ENCODE results near the gene C11orf24. TPM values are rescaled to one million over a fixed set of nuclear protein-coding genes. Genes with fewer than 3 reads are reported as not detected.

Gene C11orf24
- total and polyA plus RNA-seq, 5 donors from 2014 or later = 6.6 to 11.0 (median 9.1) TPM

DNA sequence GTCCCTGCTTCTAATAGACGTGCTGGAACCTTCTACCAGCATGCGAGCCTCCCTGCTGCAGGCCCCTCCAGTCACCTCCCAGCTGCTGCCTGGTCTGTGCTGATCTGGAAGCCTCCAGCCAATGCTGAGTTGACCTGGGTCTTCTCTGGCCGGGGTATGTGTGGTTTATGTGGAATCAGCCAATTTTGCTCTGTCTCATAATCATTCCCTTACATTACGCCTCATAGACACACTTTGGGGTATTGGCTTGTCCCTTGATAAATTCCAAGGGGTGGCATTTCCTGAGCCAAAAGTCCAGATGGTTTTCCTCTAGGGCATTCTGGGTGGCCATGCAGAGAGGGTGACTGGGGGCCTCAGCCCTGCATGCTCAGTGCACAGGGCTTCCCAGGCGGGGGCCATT lies 50.4 kb downstream of the C11orf24 start:
- H3K4me3 Mint-ChIP-seq = no peak overlapping the region
- ATAC-seq (ENCODE audit: low read depth in 2 of 2) = no peak
- no peaks in the 10 kb centered on the region for H3K4me1 Mint-ChIP-seq
- H3K9me3 ChIP-seq (ENCODE audit: control insufficient read depth in 2 of 2, low read length in 2 of 2) = no peaks in the 10 kb centered on the region
- H3K4me3 ChIP-seq (ENCODE audit: low read depth, low read length) = no peak overlapping the region
- H3K27me3 ChIP-seq (ENCODE audit: control insufficient read depth, insufficient read depth, low read length) = no peaks in the 10 kb centered on the region
- H3K27ac ChIP-seq (ENCODE audit: insufficient read depth, low read length, poor library complexity, severe bottlenecking) = no peak overlapping the region
- H3K36me3 Mint-ChIP-seq = no peaks in the 10 kb centered on the region
- H3K4me1 ChIP-seq (ENCODE audit: control insufficient read depth, insufficient read depth, low read length, poor library complexity, severe bottlenecking) = no peaks in the 10 kb centered on the region
- H3K9me3 Mint-ChIP-seq = peaks cover 0 to 4% (median 0%) of the 10 kb centered on the region in 7 donors
- DNase-seq = no peak
- peak overlapping the region in 1 of 3 donors; percentile 66 for H3K27ac Mint-ChIP-seq
- H3K27me3 Mint-ChIP-seq = peaks cover 21% of the 10 kb centered on the region
- no peaks in the 10 kb centered on the region for H3K36me3 ChIP-seq (ENCODE audit: control insufficient read depth, insufficient read depth, low read length)

- DNase-seq (no peak), ATAC-seq (ENCODE audit: low read depth in 2 of 2) (no peak)
- Histone ChIP-seq H3K27ac (ENCODE audit: insufficient read depth, low read length, poor library complexity, severe bottlenecking) (no peak overlapping the region), H3K36me3 (ENCODE audit: control insufficient read depth, insufficient read depth, low read length) (no peaks in the 10 kb centered on the region), H3K4me3 (ENCODE audit: low read depth, low read length) (no peak overlapping the region), H3K4me1 (ENCODE audit: control insufficient read depth, insufficient read depth, low read length, poor library complexity, severe bottlenecking) (peaks cover 24% of the 10 kb centered on the region), H3K27me3 (ENCODE audit: control insufficient read depth, insufficient read depth, low read length) (no peaks in the 10 kb centered on the region), H3K9me3 (ENCODE audit: control insufficient read depth in 2 of 2, low read length in 2 of 2) (no peaks in the 10 kb centered on the region)
- peaks cover 25% of the 10 kb centered on the region for H3K27me3 Mint-ChIP-seq
- peak overlapping the region in 1 of 4 donors; percentile 94 for H3K4me3 Mint-ChIP-seq
- peaks cover 0 to 3% (median 0%) of the 10 kb centered on the region in 7 donors for H3K9me3 Mint-ChIP-seq
- no peaks in the 10 kb centered on the region for H3K36me3 Mint-ChIP-seq
- H3K27ac Mint-ChIP-seq = no peak overlapping the region
- H3K4me1 Mint-ChIP-seq = peaks cover 7 to 24% (median 18%) of the 10 kb centered on the region in 4 donors
These were observed 55.4 kb downstream of the C11orf24 start for GRCh38 chr11:68216171-68216938.

- H3K4me3 Mint-ChIP-seq = peak overlapping the region; percentile 68 to 94 (median 86)
- ATAC-seq (ENCODE audit: low read depth in 2 of 2) (no peak), DNase-seq (no peak)
- no peaks in the 10 kb centered on the region for H3K27me3 ChIP-seq (ENCODE audit: control insufficient read depth, insufficient read depth, low read length)
- H3K4me3 ChIP-seq (ENCODE audit: low read depth, low read length) = no peak overlapping the region
- H3K36me3 Mint-ChIP-seq = no peaks in the 10 kb centered on the region
- peaks cover 0 to 3% (median 0%) of the 10 kb centered on the region in 7 donors for H3K9me3 Mint-ChIP-seq
- H3K4me1 Mint-ChIP-seq = peaks cover 8 to 31% (median 21%) of the 10 kb centered on the region in 4 donors
- H3K36me3 ChIP-seq (ENCODE audit: control insufficient read depth, insufficient read depth, low read length) = no peaks in the 10 kb centered on the region
- no peaks in the 10 kb centered on the region for H3K9me3 ChIP-seq (ENCODE audit: control insufficient read depth in 2 of 2, low read length in 2 of 2)
- H3K4me1 ChIP-seq (ENCODE audit: control insufficient read depth, insufficient read depth, low read length, poor library complexity, severe bottlenecking) = peaks cover 32% of the 10 kb centered on the region
- H3K27me3 Mint-ChIP-seq = peaks cover 25% of the 10 kb centered on the region
- no peak overlapping the region for H3K27ac ChIP-seq (ENCODE audit: insufficient read depth, low read length, poor library complexity, severe bottlenecking)
- H3K27ac Mint-ChIP-seq = peak overlapping the region in 2 of 3 donors; percentile 86 to 91
These were observed 56.1 kb downstream of the C11orf24 start for GRCh38 chr11:68215524-68216170.

- H3K27me3 ChIP-seq (ENCODE audit: control insufficient read depth, insufficient read depth, low read length) = no peaks in the 10 kb centered on the region
- H3K4me1 ChIP-seq (ENCODE audit: control insufficient read depth, insufficient read depth, low read length, poor library complexity, severe bottlenecking) = peaks cover 37% of the 10 kb centered on the region
- H3K9me3 Mint-ChIP-seq = peaks cover 0 to 3% (median 0%) of the 10 kb centered on the region in 7 donors
- no peak overlapping the region for H3K4me3 ChIP-seq (ENCODE audit: low read depth, low read length)
- H3K4me1 Mint-ChIP-seq = peaks cover 12 to 37% (median 27%) of the 10 kb centered on the region in 4 donors
- ATAC-seq (ENCODE audit: low read depth in 2 of 2) (no peak), DNase-seq (peak in 1 of 3 donors; percentile 38)
- no peaks in the 10 kb centered on the region for H3K9me3 ChIP-seq (ENCODE audit: control insufficient read depth in 2 of 2, low read length in 2 of 2)
- H3K36me3 Mint-ChIP-seq = no peaks in the 10 kb centered on the region
- peak overlapping the region; percentile 56 to 91 (median 86) for H3K27ac Mint-ChIP-seq
- H3K4me3 Mint-ChIP-seq = peak overlapping the region; percentile 83 to 94 (median 91)
- peaks cover 25% of the 10 kb centered on the region for H3K27me3 Mint-ChIP-seq
- no peaks in the 10 kb centered on the region for H3K36me3 ChIP-seq (ENCODE audit: control insufficient read depth, insufficient read depth, low read length)
- H3K27ac ChIP-seq (ENCODE audit: insufficient read depth, low read length, poor library complexity, severe bottlenecking) = no peak overlapping the region
These were observed 56.7 kb downstream of the C11orf24 start for GRCh38 chr11:68215087-68215445.

GRCh38 chr11:68214173-68215086 lies 57.3 kb downstream of the C11orf24 start:
- peak overlapping the region; percentile 83 to 94 (median 91) for H3K4me3 Mint-ChIP-seq
- H3K9me3 Mint-ChIP-seq = peaks cover 0 to 3% (median 0%) of the 10 kb centered on the region in 7 donors
- Histone ChIP-seq H3K36me3 (ENCODE audit: control insufficient read depth, insufficient read depth, low read length) (no peaks in the 10 kb centered on the region), H3K4me3 (ENCODE audit: low read depth, low read length) (no peak overlapping the region), H3K27ac (ENCODE audit: insufficient read depth, low read length, poor library complexity, severe bottlenecking) (peak overlapping the region; percentile 76), H3K4me1 (ENCODE audit: control insufficient read depth, insufficient read depth, low read length, poor library complexity, severe bottlenecking) (peaks cover 44% of the 10 kb centered on the region), H3K9me3 (ENCODE audit: control insufficient read depth in 2 of 2, low read length in 2 of 2) (no peaks in the 10 kb centered on the region), H3K27me3 (ENCODE audit: control insufficient read depth, insufficient read depth, low read length) (no peaks in the 10 kb centered on the region)
- no peaks in the 10 kb centered on the region for H3K36me3 Mint-ChIP-seq
- H3K27me3 Mint-ChIP-seq = peaks cover 25% of the 10 kb centered on the region
- DNase-seq (no peak), ATAC-seq (ENCODE audit: low read depth in 2 of 2) (peak; percentile 4 to 6)
- H3K4me1 Mint-ChIP-seq = peaks cover 12 to 43% (median 30%) of the 10 kb centered on the region in 4 donors
- peak overlapping the region in 2 of 3 donors; percentile 56 to 71 for H3K27ac Mint-ChIP-seq

DNA sequence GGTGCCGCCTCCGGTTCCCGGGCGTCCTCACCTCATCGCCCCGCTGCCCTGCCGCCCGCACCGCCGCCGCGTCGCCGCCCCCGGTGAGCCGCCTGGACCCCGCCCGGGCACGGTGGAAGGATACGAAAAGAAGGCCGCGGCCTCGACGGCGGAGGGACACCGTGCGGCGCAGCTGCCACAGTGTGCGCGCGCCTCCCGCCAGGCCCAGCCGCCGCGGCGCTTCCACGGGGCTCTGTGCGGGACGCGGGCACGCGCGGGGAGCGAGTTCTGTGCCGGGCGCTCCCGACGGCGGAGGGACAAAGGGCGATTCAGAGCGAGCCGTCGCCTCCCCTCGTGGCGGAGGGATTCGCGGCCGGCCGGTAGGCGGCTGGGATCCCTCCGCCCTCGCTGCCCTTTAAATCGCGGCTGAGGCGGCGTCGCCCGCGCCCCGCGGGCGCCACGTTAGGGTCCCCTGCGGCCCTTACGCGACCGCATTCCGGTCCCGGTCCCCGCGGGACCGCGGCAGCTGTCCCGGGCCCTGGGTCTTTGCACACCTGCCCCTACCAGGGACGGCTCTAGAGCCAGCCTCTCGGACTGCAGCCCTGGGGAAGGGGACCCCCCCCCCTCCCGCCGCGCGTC lies 58.1 kb downstream of the C11orf24 start:
- H3K4me1 Mint-ChIP-seq = peaks cover 17 to 50% (median 37%) of the 10 kb centered on the region in 4 donors
- DNase-seq (peak; percentile 72 to 94 (median 88)), ATAC-seq (ENCODE audit: low read depth in 2 of 2) (peak; percentile 46)
- peak overlapping the region; percentile 83 to 94 (median 86) for H3K4me3 Mint-ChIP-seq
- Histone ChIP-seq H3K27me3 (ENCODE audit: control insufficient read depth, insufficient read depth, low read length) (no peaks in the 10 kb centered on the region), H3K36me3 (ENCODE audit: control insufficient read depth, insufficient read depth, low read length) (no peaks in the 10 kb centered on the region), H3K4me3 (ENCODE audit: low read depth, low read length) (no peak overlapping the region), H3K4me1 (ENCODE audit: control insufficient read depth, insufficient read depth, low read length, poor library complexity, severe bottlenecking) (peaks cover 47% of the 10 kb centered on the region), H3K9me3 (ENCODE audit: control insufficient read depth in 2 of 2, low read length in 2 of 2) (no peaks in the 10 kb centered on the region), H3K27ac (ENCODE audit: insufficient read depth, low read length, poor library complexity, severe bottlenecking) (peak overlapping the region; percentile 76)
- peaks cover 25% of the 10 kb centered on the region for H3K27me3 Mint-ChIP-seq
- peak overlapping the region in 1 of 3 donors; percentile 63 for H3K27ac Mint-ChIP-seq
- no peaks in the 10 kb centered on the region for H3K36me3 Mint-ChIP-seq
- H3K9me3 Mint-ChIP-seq = peaks cover 0 to 3% (median 0%) of the 10 kb centered on the region in 7 donors

GRCh38 chr11:68213135-68213515 lies 58.6 kb downstream of the C11orf24 start, which contains the start of gene KMT5B:
Gene KMT5B (minus strand): TSS chr11:68213296. CDS start chr11:68190076, 23,220 bp downstream.
- peak within 1 kb of the TSS; percentile 89 to 98 (median 95) for H3K27ac Mint-ChIP-seq
- Histone ChIP-seq H3K27ac (ENCODE audit: insufficient read depth, low read length, poor library complexity, severe bottlenecking) (peak within 1 kb of the TSS; percentile 76), H3K4me1 (ENCODE audit: control insufficient read depth, insufficient read depth, low read length, poor library complexity, severe bottlenecking) (peaks cover 47% of the 10 kb centered on the region), H3K27me3 (ENCODE audit: control insufficient read depth, insufficient read depth, low read length) (no peaks in the 10 kb centered on the region), H3K4me3 (ENCODE audit: low read depth, low read length) (peak within 1 kb of the TSS; percentile 94), H3K9me3 (ENCODE audit: control insufficient read depth in 2 of 2, low read length in 2 of 2) (no peaks in the 10 kb centered on the region), H3K36me3 (ENCODE audit: control insufficient read depth, insufficient read depth, low read length) (no peaks in the 10 kb centered on the region)
- no peaks in the 10 kb centered on the region for H3K36me3 Mint-ChIP-seq
- H3K27me3 Mint-ChIP-seq = peaks cover 25% of the 10 kb centered on the region
- peaks cover 0 to 3% (median 0%) of the 10 kb centered on the region in 7 donors for H3K9me3 Mint-ChIP-seq
- H3K4me1 Mint-ChIP-seq = peaks cover 17 to 54% (median 41%) of the 10 kb centered on the region in 4 donors
- peak within 1 kb of the TSS; percentile 89 to 99 (median 96) for H3K4me3 Mint-ChIP-seq
- ATAC-seq (ENCODE audit: low read depth in 2 of 2) = peak; percentile 2 to 5
- DNase-seq = peak in 2 of 3 donors; percentile 39 to 61

Data from CD4-positive, CD25-positive, alpha-beta regulatory T cell (primary cell).